GM21360 (cell line): ENCODE data around the gene TMEM130.

ENCODE experiments used
- ATAC-seq: cut with Tn5 transposase; IDR thresholded peaks from one replicate; pipeline ENCODE4 v1.9.1; 2021; ENCODE audit warnings: mild to moderate bottlenecking, moderate library complexity; ENCODE audit not compliant: unreplicated experiment

Gene TMEM130, protein sequence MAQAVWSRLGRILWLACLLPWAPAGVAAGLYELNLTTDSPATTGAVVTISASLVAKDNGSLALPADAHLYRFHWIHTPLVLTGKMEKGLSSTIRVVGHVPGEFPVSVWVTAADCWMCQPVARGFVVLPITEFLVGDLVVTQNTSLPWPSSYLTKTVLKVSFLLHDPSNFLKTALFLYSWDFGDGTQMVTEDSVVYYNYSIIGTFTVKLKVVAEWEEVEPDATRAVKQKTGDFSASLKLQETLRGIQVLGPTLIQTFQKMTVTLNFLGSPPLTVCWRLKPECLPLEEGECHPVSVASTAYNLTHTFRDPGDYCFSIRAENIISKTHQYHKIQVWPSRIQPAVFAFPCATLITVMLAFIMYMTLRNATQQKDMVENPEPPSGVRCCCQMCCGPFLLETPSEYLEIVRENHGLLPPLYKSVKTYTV

GRCh38 chr7:98869597-98870120, at the start of gene TMEM130:
TMEM130 (minus strand) TSS chr7:98870014; CDS start chr7:98869861, 153 bp downstream.
- peak; percentile 8 for ATAC-seq

DNA sequence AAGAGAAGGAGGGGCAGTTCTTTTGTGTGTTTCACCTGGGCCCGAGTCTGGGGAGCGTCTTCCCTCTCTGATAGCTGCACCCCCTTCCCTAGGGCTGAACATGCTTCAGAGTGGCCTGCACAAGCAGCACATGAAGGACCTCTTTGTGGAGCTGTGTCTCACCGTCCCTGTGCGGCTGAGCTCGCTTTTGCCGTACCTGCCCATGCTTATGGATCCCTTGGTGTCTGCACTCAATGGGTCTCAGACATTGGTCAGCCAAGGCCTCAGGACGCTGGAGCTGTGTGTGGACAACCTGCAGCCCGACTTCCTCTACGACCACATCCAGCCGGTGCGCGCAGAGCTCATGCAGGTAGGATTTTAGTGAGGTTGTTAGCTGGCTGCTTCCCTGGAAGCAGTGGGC, 47.5 kb upstream of the TMEM130 start:
- ATAC-seq = no peak

DNA sequence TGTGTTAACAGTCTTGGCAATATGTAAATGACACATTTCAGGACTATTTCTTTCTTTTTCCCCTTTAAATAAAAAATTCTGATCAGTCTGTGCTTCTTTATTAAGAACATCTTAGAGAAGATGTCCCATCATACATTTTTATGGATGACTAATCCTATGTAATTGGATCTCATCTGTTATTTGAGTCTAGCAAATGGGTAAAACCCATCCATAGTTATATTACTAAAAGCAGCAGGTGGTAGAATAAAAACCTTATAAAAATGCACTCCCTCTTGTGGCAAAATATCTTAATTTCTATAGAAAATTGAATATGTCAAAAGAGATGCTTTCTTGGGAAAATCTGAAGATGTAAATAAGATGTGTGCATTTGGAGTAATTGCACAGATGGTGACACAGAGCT, 43.8 kb upstream of the TMEM130 start:
- ATAC-seq = no peak

- no peak for ATAC-seq
These were observed 43.2 kb upstream of the TMEM130 start for GRCh38 chr7:98913026-98913425.

DNA sequence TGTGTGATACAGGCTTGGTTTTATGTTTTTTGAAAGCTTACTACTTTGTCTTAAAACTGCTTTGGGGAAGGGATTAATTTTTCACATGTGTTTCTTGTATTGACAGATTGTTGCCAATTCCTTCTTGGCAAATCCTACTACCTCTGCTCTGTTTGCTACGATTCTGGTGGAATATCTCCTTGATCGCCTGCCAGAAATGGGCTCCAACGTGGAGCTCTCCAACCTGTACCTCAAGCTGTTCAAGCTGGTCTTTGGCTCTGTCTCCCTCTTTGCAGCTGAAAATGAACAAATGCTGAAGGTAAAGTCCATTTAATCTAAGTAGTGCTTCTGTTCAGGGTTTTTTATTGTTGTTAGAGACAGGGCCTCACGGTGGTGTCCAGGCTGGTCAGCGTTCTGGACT, 42.1 kb upstream of the TMEM130 start:
- ATAC-seq = no peak

DNA sequence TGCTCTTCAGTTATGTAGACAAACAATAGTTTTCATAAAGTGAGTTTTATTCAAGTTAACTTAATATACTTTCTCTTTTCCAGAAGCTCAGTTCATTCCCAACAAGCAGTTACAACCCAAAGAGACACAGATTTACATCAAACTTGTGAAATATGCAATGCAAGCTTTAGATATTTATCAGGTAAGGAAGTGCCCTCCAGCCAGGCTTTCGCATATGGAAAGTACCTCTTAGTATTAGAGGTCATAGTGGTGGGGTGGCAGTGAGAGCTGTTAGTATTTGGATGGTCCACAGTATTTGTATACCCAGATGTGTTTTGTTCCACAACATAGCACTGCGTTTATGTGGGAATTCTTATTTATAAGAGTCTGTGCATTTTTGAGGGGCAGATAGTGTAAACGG, 40.6 kb upstream of the TMEM130 start:
- no peak for ATAC-seq

DNA sequence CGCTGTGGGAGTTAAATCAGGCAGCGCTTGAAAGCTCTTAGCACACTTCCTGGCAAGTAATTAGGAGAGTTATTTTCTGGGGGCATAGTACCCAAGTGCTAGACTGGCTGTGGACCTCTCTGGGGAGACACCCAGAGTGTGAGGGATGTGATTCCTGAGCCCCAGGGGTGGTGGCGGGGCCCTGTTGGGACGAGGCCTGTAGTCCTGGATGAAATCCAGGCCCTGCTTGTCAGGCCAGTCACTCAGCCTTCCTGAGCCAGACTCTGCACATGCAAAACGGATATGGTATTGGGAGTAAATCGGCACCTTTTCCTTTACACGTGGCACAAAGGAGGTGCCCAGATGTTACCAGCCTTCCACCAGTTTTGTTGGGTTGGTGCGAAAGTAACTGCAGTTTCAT, 39.7 kb upstream of the TMEM130 start:
- no peak for ATAC-seq

GRCh38 chr7:98908585-98908984, 38.8 kb upstream of the TMEM130 start:
- ATAC-seq = no peak

GRCh38 chr7:98907570-98907969, 37.8 kb upstream of the TMEM130 start:
- no peak for ATAC-seq

GRCh38 chr7:98903246-98903645, 33.4 kb upstream of the TMEM130 start:
- no peak for ATAC-seq

DNA sequence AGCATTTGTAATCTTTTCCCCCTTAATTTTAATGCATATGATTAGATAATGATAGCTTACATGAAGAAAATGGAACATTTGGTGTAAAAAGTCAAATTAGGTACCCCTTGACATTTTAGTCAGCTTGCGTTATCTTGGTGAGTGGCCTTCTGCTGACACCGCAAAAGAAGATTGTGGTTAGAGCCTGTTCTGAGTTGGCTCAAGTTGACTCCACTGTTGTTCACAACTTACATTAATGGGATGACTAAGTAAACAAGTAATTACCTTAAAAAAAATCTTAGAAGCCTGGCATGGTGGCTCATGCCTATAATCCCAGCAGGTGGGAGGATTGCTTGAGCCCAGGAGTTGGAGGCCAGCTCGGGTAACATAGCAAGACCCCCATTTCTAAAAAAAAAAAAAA, 32.7 kb upstream of the TMEM130 start:
- no peak for ATAC-seq

DNA sequence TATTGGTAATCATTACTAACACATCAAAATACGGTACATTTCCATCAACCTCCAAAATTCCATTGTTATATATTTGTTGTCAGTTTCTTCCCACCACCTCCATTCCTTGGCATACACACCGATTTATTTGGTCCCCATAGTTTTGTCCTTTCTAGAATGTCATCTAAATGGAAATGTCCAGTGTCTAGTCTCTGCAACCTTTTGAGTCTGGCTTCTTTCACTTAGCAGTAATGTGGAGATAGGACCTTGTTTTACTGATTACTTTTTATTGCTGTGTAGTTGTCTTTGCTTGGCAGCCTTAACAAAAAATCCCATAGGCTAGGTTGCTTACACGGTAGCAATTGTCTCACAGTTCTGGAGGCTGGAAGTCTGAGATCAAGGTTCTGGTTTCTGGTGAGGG, 31.0 kb upstream of the TMEM130 start:
- no peak for ATAC-seq

DNA sequence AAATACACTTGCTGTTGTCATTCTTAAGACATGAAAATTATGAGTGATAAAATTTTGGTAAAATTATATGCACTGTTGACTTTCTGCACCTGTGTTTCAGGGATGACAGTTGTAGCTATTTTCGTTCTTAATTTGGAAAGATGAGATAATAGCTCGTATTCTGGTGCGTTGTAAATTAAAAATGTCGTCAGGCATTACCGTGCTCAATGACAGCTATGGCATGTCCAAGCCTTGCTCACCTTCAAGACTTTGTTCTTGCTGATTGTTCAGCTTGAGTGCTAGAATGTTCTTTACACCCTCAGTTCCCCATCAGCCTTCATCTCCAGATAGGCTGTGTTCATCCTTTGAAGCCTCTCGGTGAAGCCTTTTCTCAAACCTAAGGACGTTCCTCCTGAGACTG, 30.0 kb upstream of the TMEM130 start:
- no peak for ATAC-seq

DNA sequence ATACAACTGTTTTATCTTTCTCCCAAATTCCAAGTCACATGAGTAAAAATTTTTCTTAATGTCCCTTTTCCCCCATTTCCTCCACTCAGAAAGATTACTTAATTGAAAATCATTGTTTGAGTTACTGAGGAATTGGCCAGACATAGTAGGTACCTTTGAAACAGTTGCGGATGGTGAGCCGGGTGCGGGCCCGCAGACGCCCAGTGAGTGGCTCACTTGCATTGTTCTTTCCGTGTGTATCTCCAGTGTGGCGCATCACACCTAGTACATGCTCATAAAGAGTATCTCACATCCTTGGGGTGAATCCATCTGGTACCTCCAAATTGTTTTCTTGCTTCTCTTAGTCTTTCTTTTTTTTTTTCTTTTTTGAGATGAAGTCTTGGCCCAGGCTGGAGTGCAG, 22.8 kb upstream of the TMEM130 start:
- ATAC-seq = no peak

GRCh38 chr7:98887038-98887437, 17.2 kb upstream of the TMEM130 start:
- ATAC-seq = no peak

- ATAC-seq = no peak
These were observed 14.6 kb upstream of the TMEM130 start for GRCh38 chr7:98884416-98884815.

DNA sequence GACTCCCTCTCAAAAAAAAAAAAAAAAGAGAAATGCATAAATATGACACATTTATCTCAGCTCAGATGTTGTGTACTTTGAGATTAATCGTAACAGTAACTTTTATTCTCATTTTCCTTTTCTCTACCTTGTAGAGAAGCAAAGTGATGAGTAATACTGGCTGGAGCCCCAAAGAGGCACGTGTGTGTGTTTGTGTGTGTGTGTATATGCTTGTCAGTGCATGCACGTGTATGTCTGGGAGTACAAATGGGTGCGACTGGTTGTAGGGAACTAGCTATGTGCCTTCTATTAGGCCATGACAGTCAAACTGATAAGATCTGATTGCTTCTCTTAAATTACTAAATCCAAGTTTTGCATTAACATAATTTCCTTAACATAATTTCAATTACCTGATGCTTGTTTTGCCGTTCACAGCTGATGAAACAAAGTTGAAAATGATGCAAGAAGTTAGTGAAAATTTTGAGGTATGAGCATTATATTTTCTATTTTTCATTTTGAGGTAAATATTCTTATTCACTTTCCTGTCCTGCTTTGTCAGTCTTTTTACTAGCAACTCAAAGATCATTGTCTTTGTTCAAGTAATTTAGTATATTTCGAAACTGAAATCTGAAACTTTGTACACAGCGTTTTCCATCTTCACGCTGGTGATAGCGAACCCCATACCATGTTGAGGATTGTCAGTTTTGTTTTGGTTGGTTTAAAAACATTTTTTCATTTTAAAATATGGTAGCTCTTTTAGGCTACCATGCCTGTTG, 11.9 kb upstream of the TMEM130 start:
- ATAC-seq = no peak

DNA sequence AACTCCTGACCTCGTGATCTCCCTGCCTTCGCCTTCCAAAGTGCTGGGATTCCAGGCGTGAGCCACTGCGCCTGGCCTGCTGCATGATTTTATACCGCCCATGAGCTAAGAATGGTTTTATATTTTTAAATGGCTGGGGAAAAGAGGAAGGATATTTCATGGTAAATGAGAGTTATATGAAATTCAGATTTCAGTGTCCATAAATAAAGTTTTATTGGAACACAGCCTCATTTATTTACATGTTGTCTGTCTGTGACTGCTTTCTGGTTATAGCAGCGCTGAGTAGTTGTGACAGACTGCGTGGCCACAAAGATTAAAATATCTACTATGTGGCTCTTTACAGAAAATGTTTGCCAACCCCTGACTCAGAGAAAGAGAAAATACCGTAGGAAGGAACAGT, 10.7 kb upstream of the TMEM130 start:
- ATAC-seq = no peak

GRCh38 chr7:98879979-98880315, 10.1 kb upstream of the TMEM130 start:
- ATAC-seq = no peak

DNA sequence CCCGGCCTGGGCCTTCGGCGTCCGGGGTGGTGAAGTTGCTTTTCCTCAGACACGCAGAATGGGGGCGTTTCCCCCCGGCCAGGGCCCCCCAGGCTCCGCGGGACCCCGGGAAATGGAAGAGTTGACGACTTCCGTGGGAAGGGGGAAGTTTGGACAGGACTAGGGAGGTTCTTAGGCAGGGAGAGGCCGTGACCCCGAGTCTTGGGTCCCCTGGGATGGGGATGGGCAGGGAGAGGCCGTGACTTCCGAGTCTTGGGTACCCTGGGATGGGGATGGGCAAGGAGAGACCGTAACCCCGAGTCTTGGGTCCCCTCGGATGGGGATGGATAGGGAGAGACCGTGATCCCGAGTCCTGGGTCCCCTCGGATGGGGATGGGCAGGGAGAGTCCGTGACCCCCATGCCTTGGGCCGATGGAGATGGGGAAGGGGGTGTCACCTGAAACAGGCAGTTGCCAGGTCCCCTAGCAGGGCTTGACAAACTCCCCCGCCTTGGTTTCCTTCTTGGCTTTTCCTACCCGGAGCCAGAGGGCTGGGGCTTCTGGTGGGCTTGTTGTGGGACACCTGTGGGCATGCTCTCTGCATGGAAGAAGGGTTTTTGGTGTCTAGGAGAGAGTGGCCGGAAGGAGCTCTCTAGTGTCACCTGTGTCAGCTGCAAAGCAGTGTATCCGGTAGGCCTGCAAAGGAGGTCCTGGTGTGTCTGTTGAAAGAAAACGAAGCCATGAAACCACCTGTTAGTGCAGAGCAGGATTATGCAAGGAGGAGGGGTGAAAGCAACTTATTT, 9.6 kb upstream of the TMEM130 start:
- peak; percentile 79 for ATAC-seq
